HG03045 (cell line): ENCODE measurements around the gene MGMT.

Experiments used
- ATAC-seq: cut with Tn5 transposase; IDR thresholded peaks from one replicate; pipeline ENCODE4 v1.9.1; 2021; ENCODE audit warnings: mild to moderate bottlenecking, moderate library complexity; ENCODE audit not compliant: unreplicated experiment

MGMT gene

GRCh38 chr10:129517680-129518057 lies 50.6 kb downstream of the MGMT start:
- ATAC-seq = no peak

DNA sequence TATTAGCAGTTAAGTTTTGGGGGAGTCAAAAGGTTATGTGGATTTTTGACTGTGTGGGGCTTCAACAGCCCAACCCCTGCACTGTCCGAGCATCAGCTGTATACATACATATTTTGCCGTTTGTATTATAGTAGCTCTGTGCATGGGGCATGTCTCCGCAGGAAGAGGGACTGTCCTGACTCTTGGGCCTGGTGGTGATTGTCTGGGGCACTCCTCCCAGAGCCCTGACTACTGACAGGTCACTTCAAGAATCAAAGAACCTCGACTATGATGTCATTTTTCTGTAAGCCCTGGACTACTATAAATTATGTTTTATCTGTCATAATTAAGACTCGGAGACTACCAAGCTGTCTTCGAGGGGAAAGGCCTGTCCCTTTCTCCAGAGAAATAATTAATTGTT lies 51.8 kb downstream of the MGMT start:
- no peak for ATAC-seq

- ATAC-seq = no peak
These were observed 53.5 kb downstream of the MGMT start for GRCh38 chr10:129520440-129521080.

- ATAC-seq = no peak
These were observed 54.4 kb downstream of the MGMT start for GRCh38 chr10:129521161-129522025.

GRCh38 chr10:129522041-129522585 lies 55.1 kb downstream of the MGMT start:
- no peak for ATAC-seq

DNA sequence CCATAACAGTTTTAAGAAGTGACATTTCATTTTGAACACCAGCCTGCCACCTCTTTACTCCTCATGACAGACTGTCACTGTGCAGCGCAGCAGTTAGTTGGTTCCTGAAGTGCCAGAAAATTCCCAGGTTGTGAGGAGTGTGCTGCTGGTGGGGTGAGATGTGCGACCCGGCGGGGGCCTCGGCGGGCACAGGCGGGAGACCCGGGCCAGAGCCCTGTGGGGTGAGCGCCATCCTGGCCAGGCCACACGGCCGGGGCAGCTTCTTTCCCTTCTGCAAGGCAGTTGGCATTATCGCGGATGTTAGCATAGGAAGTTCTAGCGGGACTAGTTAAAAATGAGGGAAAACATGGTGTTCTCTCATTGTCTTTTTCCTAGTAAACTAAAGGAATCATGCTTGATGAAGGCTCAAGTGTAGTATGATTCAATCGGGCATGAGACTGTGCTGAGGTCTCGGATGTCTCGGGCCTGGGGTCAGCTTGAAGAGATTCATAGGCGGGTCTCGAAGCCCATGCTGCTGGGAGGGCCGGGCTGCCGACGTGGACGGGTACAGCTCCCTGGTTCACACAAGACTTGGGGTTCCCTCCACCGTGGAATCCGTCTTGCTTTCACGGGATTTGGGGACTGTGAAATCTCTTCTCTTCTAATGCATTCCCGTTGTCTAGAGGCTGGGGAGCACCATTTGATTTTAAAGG lies 56.1 kb downstream of the MGMT start:
- no peak for ATAC-seq

DNA sequence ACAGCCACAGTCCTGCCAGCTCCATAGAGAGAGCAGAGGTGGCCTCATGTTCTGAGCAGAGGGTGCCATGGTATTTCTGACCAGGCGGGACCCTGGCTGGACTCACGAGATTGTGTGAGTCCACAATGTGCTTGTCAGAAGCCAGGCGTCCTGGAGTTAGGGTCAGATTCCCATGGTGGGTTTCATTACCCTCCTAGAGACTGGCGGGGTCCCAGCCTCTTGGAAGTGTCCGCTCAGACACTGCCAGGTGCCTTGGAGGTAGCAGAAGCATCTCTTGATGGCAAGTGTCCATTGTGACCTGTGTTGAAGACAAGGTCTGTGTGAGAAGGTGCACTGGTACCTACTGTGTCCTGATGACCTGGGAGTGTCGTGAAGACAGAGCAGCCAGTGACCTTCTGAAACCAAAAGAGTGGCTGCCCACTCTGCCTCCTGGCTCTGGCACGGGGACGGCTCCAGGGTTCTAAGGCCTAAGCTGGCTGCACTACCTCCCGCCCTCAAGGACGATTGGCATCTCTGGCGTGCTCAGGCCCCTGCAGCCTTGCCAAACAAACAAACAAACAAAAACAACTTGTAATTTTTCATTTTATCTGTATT lies 56.8 kb downstream of the MGMT start:
- no peak for ATAC-seq

GRCh38 chr10:129524936-129525335 lies 57.9 kb downstream of the MGMT start:
- no peak for ATAC-seq

DNA sequence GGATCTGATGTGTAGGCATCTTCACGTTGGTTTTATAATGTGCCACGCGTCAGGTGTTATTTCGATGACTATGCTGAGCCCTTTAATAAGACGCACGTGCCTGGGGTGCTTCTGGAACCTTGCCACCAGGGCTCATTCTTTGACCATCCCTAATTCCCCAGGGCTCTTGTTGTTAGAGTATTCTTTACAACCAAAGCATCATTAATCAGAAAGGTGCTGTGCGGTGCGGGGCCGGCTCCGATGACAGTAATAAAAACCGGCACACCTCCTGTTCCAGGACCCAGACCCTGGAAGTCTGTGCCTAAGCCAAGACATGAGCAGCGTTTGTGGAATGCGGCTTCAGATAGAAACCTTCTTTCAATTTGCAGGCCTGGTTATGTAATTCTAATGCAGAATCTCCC lies 58.4 kb downstream of the MGMT start:
- no peak for ATAC-seq

- no peak for ATAC-seq
These were observed 59.9 kb downstream of the MGMT start for GRCh38 chr10:129526943-129527342.

- ATAC-seq = no peak
These were observed 61.4 kb downstream of the MGMT start for GRCh38 chr10:129528376-129528978.

GRCh38 chr10:129530581-129530980 lies 63.5 kb downstream of the MGMT start:
- no peak for ATAC-seq

DNA sequence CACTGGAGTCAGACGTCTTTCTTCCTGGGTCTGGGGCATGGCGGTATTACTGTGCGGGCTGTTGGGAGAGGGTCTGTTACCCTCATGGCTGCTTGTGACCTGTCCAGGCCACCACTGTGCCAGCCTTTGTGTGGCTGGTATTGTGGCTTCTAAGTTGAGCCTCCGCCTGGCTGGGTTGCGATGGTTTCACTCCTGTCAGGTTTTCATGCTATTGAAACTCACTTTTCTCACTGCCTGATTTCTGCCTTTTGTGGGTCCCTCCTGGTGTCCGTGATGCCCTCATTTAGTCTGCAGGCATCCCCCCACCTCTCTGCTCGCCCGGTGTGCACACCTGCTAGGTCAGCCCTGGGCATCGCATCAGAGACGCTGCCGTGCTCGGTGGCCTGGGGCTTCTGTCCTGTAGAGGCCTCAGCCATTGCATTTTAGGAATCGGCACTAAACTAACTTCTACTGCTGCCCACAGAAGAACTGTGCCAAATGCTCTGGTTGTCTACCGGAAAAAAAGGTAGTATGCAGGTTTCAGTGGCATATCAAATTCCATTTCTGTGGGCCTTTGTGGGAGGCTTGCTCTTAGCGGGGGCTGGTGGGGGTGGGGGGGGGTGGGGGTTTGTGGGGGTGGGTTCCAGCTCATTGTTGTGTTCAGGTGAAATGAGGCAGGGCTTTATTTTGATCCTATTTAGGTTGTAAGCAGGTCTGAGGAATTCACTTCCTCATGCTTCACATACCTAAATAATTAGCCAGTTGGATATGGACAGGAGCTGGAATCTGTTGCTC lies 64.3 kb downstream of the MGMT start:
- ATAC-seq = no peak

- ATAC-seq = no peak
These were observed 65.1 kb downstream of the MGMT start for GRCh38 chr10:129531969-129532660.

DNA sequence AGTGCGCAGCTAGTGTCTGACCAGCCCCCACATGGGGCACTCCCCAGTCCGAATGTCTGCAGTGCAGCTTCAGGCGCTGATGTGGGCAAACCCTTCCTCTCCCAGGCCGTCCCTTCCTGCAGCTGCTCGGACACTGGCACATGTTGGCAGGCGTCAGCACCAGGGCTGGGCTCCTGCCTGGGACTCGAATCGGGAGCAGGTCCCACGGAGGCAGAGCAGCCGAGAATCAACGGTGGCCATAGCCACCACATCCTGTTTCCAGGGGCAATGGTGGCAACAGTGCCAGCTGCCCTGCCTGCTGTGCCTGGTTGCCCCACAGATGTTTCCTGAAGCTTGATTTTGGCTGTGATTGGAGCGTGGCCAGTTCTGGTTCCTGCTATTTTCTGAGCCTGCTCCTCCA lies 65.8 kb downstream of the MGMT start:
- no peak for ATAC-seq

DNA sequence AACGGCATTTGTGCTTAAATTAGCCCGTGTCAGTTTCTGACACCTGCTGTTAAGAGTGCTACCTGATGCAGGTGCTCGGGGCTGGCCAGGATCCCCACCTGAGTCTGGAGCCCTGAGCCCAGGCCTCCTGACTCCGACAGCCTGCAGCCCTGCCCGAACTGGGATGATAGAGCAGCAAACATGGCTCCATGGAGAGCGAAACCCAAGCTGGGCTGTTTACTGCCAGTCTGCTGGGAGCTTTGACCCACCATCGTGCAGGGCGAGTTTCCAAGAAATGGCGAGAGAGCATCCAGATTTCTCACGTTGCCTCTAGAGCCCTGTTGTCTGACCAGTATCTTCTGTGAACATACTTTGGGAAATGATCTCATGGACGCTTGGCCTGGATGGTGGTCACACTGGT lies 66.2 kb downstream of the MGMT start:
- ATAC-seq = no peak

DNA sequence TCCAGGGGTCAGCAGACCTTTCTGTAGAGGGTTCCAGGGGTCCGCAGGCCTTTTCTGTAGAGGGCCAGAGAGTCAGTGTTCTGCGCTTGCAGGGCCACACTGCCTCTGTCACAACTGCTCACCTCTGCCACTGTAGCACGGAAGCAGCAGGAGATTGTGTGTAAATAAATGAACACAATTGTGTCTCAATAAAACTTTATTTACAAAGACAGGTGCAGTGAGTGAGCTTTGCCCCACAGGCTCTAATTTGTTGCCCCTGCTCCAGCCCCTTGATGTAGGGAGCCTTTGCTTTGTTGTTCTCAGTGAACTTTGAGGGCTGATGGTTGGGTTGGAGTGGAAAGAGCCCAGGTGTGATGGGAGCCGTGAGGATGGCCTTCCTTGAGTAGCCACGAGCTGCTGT lies 67.8 kb downstream of the MGMT start:
- ATAC-seq = no peak

DNA sequence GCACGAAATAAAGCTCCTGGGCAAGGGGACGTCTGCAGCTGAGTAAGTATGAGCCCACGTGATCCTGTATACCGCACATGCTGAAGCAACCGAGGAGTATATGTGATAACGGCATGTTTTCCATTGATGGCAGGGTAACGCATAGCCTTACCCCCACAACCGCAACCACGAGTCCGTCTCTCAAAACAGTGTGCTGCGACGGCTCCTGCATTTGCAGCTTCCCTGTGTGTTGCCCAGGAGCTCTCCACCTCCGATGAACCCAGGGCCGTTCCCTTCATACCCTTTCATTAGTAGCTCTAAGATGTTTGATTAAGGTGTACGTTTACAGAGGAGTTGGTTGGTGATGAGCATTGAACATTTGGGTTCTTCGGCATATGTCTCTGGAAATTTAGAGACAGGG lies 69.3 kb downstream of the MGMT start:
- no peak for ATAC-seq

GRCh38 chr10:129537151-129537550 lies 70.1 kb downstream of the MGMT start:
- ATAC-seq = no peak
